GM21825 (cell line): Measurements from ENCODE around the gene MDFI.

Experiments used
- ATAC-seq: cut with Tn5 transposase; IDR thresholded peaks from one replicate; pipeline ENCODE4 v1.9.1; 2021; ENCODE audit warnings: mild to moderate bottlenecking, moderate library complexity; ENCODE audit not compliant: unreplicated experiment

Gene MDFI

GRCh38 chr6:41648921-41649320 is 10.7 kb downstream of the MDFI start:
- no peak for ATAC-seq

GRCh38 chr6:41649596-41649995 is 11.3 kb downstream of the MDFI start:
- no peak for ATAC-seq

- no peak for ATAC-seq
Measured at GRCh38 chr6:41650120-41650519, 11.9 kb downstream of the MDFI start.

GRCh38 chr6:41651246-41651961 is 13.1 kb downstream of the MDFI start:
- ATAC-seq = no peak

- no peak for ATAC-seq
Measured at GRCh38 chr6:41651962-41652657, 13.8 kb downstream of the MDFI start.

GRCh38 chr6:41652866-41653652 is 14.8 kb downstream of the MDFI start:
- ATAC-seq = no peak

- ATAC-seq = no peak
Measured at GRCh38 chr6:41653691-41654090, 15.4 kb downstream of the MDFI start.

- no peak for ATAC-seq
Measured at GRCh38 chr6:41654151-41654697, 16.0 kb downstream of the MDFI start.

GRCh38 chr6:41654698-41655151 is 16.5 kb downstream of the MDFI start:
- no peak for ATAC-seq

GRCh38 chr6:41655176-41655575 is 16.9 kb downstream of the MDFI start:
- no peak for ATAC-seq

GRCh38 chr6:41655646-41656001 is 17.4 kb downstream of the MDFI start:
- ATAC-seq = no peak

GRCh38 chr6:41656002-41656691 is 17.9 kb downstream of the MDFI start:
- ATAC-seq = no peak

GRCh38 chr6:41657131-41658094 is 19.1 kb downstream of the MDFI start:
- no peak for ATAC-seq

- ATAC-seq = no peak
Measured at GRCh38 chr6:41658636-41659035, 20.4 kb downstream of the MDFI start.

- no peak for ATAC-seq
Measured at GRCh38 chr6:41659935-41660334, 21.7 kb downstream of the MDFI start.

GRCh38 chr6:41663568-41663967 is 25.3 kb downstream of the MDFI start:
- no peak for ATAC-seq

GRCh38 chr6:41664271-41664670 is 26.0 kb downstream of the MDFI start:
- no peak for ATAC-seq

GRCh38 chr6:41667195-41667594 is 28.9 kb downstream of the MDFI start:
- ATAC-seq = no peak

GRCh38 chr6:41668968-41669367 is 30.7 kb downstream of the MDFI start:
- ATAC-seq = no peak
